Ishikawa (cell line): ENCODE data around the gene SH2D4B.
A peak's percentile ranks its signal among the peaks of the same experiment; 100 is the strongest.

Experiments used
- CEBPB ChIP-seq: IDR thresholded peaks from 2 replicates; pipeline ENCODE4 v1.6.1; 2012
- CREB1 ChIP-seq: IDR thresholded peaks from 2 replicates; pipeline ENCODE4 v1.6.1; 2012; ENCODE audit warnings: low read depth
- EGR1 ChIP-seq: IDR thresholded peaks from 2 replicates; pipeline ENCODE4 v1.6.1; 2012
- EP300 ChIP-seq: IDR thresholded peaks from 2 replicates; pipeline ENCODE4 v1.6.1; 2012; ENCODE audit warnings: borderline replicate concordance
- FOXM1 ChIP-seq: IDR thresholded peaks from 2 replicates; pipeline ENCODE4 v1.6.1; 2012; ENCODE audit warnings: low read depth, borderline replicate concordance
- MAX ChIP-seq: IDR thresholded peaks from 2 replicates; pipeline ENCODE4 v1.6.1; 2012
- NFIC ChIP-seq: IDR thresholded peaks from 2 replicates; pipeline ENCODE4 v1.6.1; 2012
- RAD21 ChIP-seq: IDR thresholded peaks from 2 replicates; pipeline ENCODE4 v1.6.1; 2012; ENCODE audit warnings: low read depth
- REST ChIP-seq: IDR thresholded peaks from 2 replicates; pipeline ENCODE4 v1.6.1; 2012; ENCODE audit warnings: low read depth, mild to moderate bottlenecking
- TAF1 ChIP-seq: IDR thresholded peaks from 2 replicates; pipeline ENCODE4 v1.6.1; 2012; ENCODE audit warnings: low read depth, mild to moderate bottlenecking
- TCF12 ChIP-seq: IDR thresholded peaks from 2 replicates; pipeline ENCODE4 v1.6.1; 2012; ENCODE audit warnings: low read depth
- TEAD4 ChIP-seq: IDR thresholded peaks from 2 replicates; pipeline ENCODE4 v1.6.1; 2012
- USF1 ChIP-seq: IDR thresholded peaks from 2 replicates; pipeline ENCODE4 v1.6.1; 2012
- YY1 ChIP-seq: IDR thresholded peaks from 2 replicates; pipeline ENCODE4 v1.6.1; 2012; ENCODE audit warnings: low read depth
- ZBTB7A ChIP-seq: IDR thresholded peaks from 2 replicates; pipeline ENCODE4 v1.6.1; 2012; ENCODE audit warnings: low read depth

The SH2D4B gene

GRCh38 chr10:80526742-80527141 is 11.0 kb upstream of the SH2D4B start:
- TF ChIP-seq TCF12 (no peak), NFIC (no peak), ZBTB7A (no peak), EGR1 (no peak), REST (no peak), TEAD4 (no peak), CEBPB (no peak), TAF1 (no peak), MAX (no peak), RAD21 (no peak), CREB1 (no peak), FOXM1 (no peak), YY1 (no peak), USF1 (no peak), EP300 (no peak)

GRCh38 chr10:80528185-80528700 is 9.5 kb upstream of the SH2D4B start:
- TF ChIP-seq MAX (no peak), ZBTB7A (no peak), TAF1 (no peak), CEBPB (no peak), EGR1 (no peak)

- no peak for TF ChIP-seq TAF1
- TF ChIP-seq CREB1, result no peak
- no peak for TF ChIP-seq TEAD4
Measured at GRCh38 chr10:80528901-80529300, 8.8 kb upstream of the SH2D4B start.

- TF ChIP-seq YY1 (no peak), TCF12 (no peak), TEAD4 (no peak), RAD21 (no peak), TAF1 (no peak), NFIC (no peak), USF1 (no peak)
Measured at GRCh38 chr10:80529604-80530003, 8.1 kb upstream of the SH2D4B start.

GRCh38 chr10:80530251-80530650 is 7.5 kb upstream of the SH2D4B start:
- TF ChIP-seq EGR1, result no peak
- TF ChIP-seq FOXM1, result no peak
- TF ChIP-seq RAD21, result peak; percentile 65; the same call in 1 of the 2 replicates
- TF ChIP-seq USF1, result no peak
- TF ChIP-seq TEAD4, result no peak
- TF ChIP-seq MAX, result no peak
- no peak for TF ChIP-seq YY1

GRCh38 chr10:80530816-80531215 is 6.9 kb upstream of the SH2D4B start:
- no peak for TF ChIP-seq REST
- no peak for TF ChIP-seq TEAD4
- no peak for TF ChIP-seq FOXM1
- TF ChIP-seq TCF12, result no peak
- TF ChIP-seq EGR1, result no peak
- TF ChIP-seq MAX, result no peak
- TF ChIP-seq ZBTB7A, result no peak
- TF ChIP-seq USF1, result no peak
- TF ChIP-seq NFIC, result no peak
- no peak for TF ChIP-seq RAD21
- TF ChIP-seq CEBPB, result no peak
- TF ChIP-seq EP300, result no peak
- TF ChIP-seq TAF1, result no peak
